H9 (cell line): ENCODE data around the gene IL20. TPM values are rescaled to one million over a fixed set of nuclear protein-coding genes. Genes with fewer than 3 reads are reported as not detected.
A peak's percentile ranks its signal among the peaks of the same experiment; 100 is the strongest.

ENCODE experiments used
- DNase-seq: peaks from one replicate; pipeline ENCODE4 v3.0.0-alpha.2; 2017
- H2AFZ ChIP-seq: one replicate; pipeline ENCODE4 v1.6.1; 2013; ENCODE audit warnings: mild to moderate bottlenecking, low read length, control low read depth, moderate library complexity
- H2AK5ac ChIP-seq: 2 replicates; pipeline ENCODE4 v1.6.1; 2013; ENCODE audit warnings: low read length, control low read depth, mixed read lengths; ENCODE audit not compliant: insufficient read length
- H2BK120ac ChIP-seq: one replicate; pipeline ENCODE4 v1.6.1; 2013; ENCODE audit warnings: low read depth, mild to moderate bottlenecking, low read length, control low read depth, inconsistent platforms; ENCODE audit not compliant: poor library complexity, severe bottlenecking
- H2BK12ac ChIP-seq: 2 replicates; pipeline ENCODE4 v1.6.1; 2013; ENCODE audit warnings: low read length, control low read depth, mixed read lengths, low read depth; ENCODE audit not compliant: insufficient read length
- H2BK15ac ChIP-seq: 2 replicates; pipeline ENCODE4 v1.6.1; 2013; ENCODE audit warnings: low read depth, low read length, control low read depth
- H2BK20ac ChIP-seq: one replicate; pipeline ENCODE4 v1.6.1; 2013; ENCODE audit warnings: low read depth, mild to moderate bottlenecking, low read length, control low read depth, inconsistent platforms; ENCODE audit not compliant: poor library complexity, severe bottlenecking
- H2BK5ac ChIP-seq: 2 replicates; pipeline ENCODE4 v1.6.1; 2013; ENCODE audit warnings: low read length, control low read depth, mixed read lengths; ENCODE audit not compliant: insufficient read length
- H3K14ac ChIP-seq: 2 replicates; pipeline ENCODE4 v1.6.1; 2013; ENCODE audit warnings: low read length, control low read depth; ENCODE audit not compliant: insufficient read depth
- H3K18ac ChIP-seq: 2 replicates; pipeline ENCODE4 v1.6.1; 2013; ENCODE audit warnings: low read depth, mild to moderate bottlenecking, mixed read lengths, low read length, control low read depth; ENCODE audit not compliant: insufficient read length
- H3K23ac ChIP-seq: 2 replicates; pipeline ENCODE4 v1.6.1; 2013; ENCODE audit warnings: low read length, control low read depth, mixed read lengths, low read depth; ENCODE audit not compliant: insufficient read length
- H3K23me2 ChIP-seq: 2 replicates; pipeline ENCODE4 v1.6.1; 2013; ENCODE audit warnings: low read depth, mild to moderate bottlenecking, mixed read lengths, low read length, control low read depth; ENCODE audit not compliant: insufficient read length, poor library complexity, severe bottlenecking
- H3K27ac ChIP-seq: 2 replicates; pipeline ENCODE4 v1.5.1; 2013; ENCODE audit warnings: low read length, control low read depth, mixed read lengths, low read depth; ENCODE audit not compliant: insufficient read length
- H3K27me3 ChIP-seq: 2 replicates; pipeline ENCODE4 v1.6.1; 2013; ENCODE audit warnings: low read length, control low read depth, inconsistent platforms; ENCODE audit not compliant: insufficient read depth
- H3K4ac ChIP-seq: 2 replicates; pipeline ENCODE4 v1.6.1; 2013; ENCODE audit warnings: low read depth, mild to moderate bottlenecking, control low read depth, inconsistent platforms, low read length, moderate library complexity
- H3K4me1 ChIP-seq: 2 replicates; pipeline ENCODE4 v1.6.1; 2013; ENCODE audit warnings: low read length, control low read depth, inconsistent platforms; ENCODE audit not compliant: insufficient read depth
- H3K4me2 ChIP-seq: 2 replicates; pipeline ENCODE4 v1.6.1; 2013; ENCODE audit warnings: low read length, control low read depth, mixed read lengths; ENCODE audit not compliant: insufficient read length, insufficient read depth
- H3K56ac ChIP-seq: 2 replicates; pipeline ENCODE4 v1.6.1; 2013; ENCODE audit warnings: low read depth, mild to moderate bottlenecking, mixed read lengths, low read length, control low read depth; ENCODE audit not compliant: insufficient read length
- H3K79me1 ChIP-seq: 2 replicates; pipeline ENCODE4 v1.6.1; 2013; ENCODE audit warnings: low read depth, mild to moderate bottlenecking, moderate library complexity, low read length, control low read depth, inconsistent platforms; ENCODE audit not compliant: insufficient read depth, poor library complexity, severe bottlenecking
- H3K79me2 ChIP-seq: 2 replicates; pipeline ENCODE4 v1.6.1; 2013; ENCODE audit warnings: low read length, control low read depth, inconsistent platforms; ENCODE audit not compliant: insufficient read depth
- H3K9ac ChIP-seq: 2 replicates; pipeline ENCODE4 v1.6.1; 2013; ENCODE audit warnings: low read length, control low read depth, mixed read lengths; ENCODE audit not compliant: insufficient read length; ENCODE audit errors: extremely low read depth
- H3K9me3 ChIP-seq: one replicate; pipeline ENCODE4 v1.6.1; 2013; ENCODE audit warnings: low read depth, low read length, inconsistent platforms; ENCODE audit not compliant: control insufficient read depth
- H3T11ph ChIP-seq: one replicate; pipeline ENCODE4 v1.6.1; 2013; ENCODE audit warnings: mild to moderate bottlenecking, low read length, control low read depth, inconsistent platforms
- H4K20me1 ChIP-seq: one replicate; pipeline ENCODE4 v1.6.1; 2013; ENCODE audit not compliant: control insufficient read depth, insufficient read length, insufficient read depth
- H4K5ac ChIP-seq: 2 replicates; pipeline ENCODE4 v1.6.1; 2013; ENCODE audit warnings: low read depth, mild to moderate bottlenecking, mixed read lengths, low read length, control low read depth; ENCODE audit not compliant: insufficient read length
- H4K8ac ChIP-seq: replicated peaks from 2 replicates; pipeline ENCODE4 v1.6.1; 2013; ENCODE audit warnings: low read length, control low read depth, mixed read lengths, low read depth; ENCODE audit not compliant: insufficient read length
- H4K91ac ChIP-seq: 2 replicates; pipeline ENCODE4 v1.6.1; 2013; ENCODE audit warnings: low read depth, mild to moderate bottlenecking, moderate library complexity, mixed read lengths, low read length, control low read depth; ENCODE audit not compliant: insufficient read length
- H3K27ac Mint-ChIP-seq, 3 experiments: 2 replicates in 2 of 3; 3 replicates in 1 of 3; pipeline ENCODE4 v1.8.0; 2020 to 2021; ENCODE audit warnings: mixed read lengths in 3 of 3, mild to moderate bottlenecking in 1 of 3, moderate library complexity in 1 of 3
- H3K27me3 Mint-ChIP-seq: 2 replicates; pipeline ENCODE4 v1.8.0; 2021; ENCODE audit warnings: low read depth, mild to moderate bottlenecking, moderate library complexity, mixed read lengths
- H3K36me3 Mint-ChIP-seq, 3 experiments: 2 replicates in 2 of 3; 3 replicates in 1 of 3; pipeline ENCODE4 v1.8.0; 2020 to 2021; ENCODE audit warnings: low read depth in 3 of 3, mixed read lengths in 3 of 3; ENCODE audit not compliant: insufficient read depth in 1 of 3
- H3K4me1 Mint-ChIP-seq, 2 experiments: 2 replicates each; pipeline ENCODE4 v1.8.0; 2020; ENCODE audit warnings: mixed read lengths in 2 of 2
- H3K4me3 Mint-ChIP-seq, 2 experiments: 2 replicates in 1 of 2; 3 replicates in 1 of 2; pipeline ENCODE4 v1.8.0; 2020 to 2021; ENCODE audit warnings: mild to moderate bottlenecking in 2 of 2, mixed read lengths in 2 of 2, moderate library complexity in 1 of 2
- H3K9me3 Mint-ChIP-seq, 2 experiments: 2 replicates in 1 of 2; 3 replicates in 1 of 2; pipeline ENCODE4 v1.8.0; 2020; ENCODE audit warnings: mild to moderate bottlenecking in 2 of 2, mixed read lengths in 2 of 2, moderate library complexity in 1 of 2
- WGBS: extraction: QIAGEN DNeasy Blood & Tissue Kit; methylation state at CpG from one replicate; pipeline ENCODE4 v1.1.7; 2013; ENCODE audit warnings: missing lambda C conversion rate, low lambda C conversion rate, mixed read lengths; ENCODE audit not compliant: insufficient read length; ENCODE audit errors: extremely low coverage; 5-methylcytosine and 5-hydroxymethylcytosine counted together
- total RNA-seq: library from RNA; stranded (reverse); gene quantifications from 2 replicates; pipeline ENCODE4 v1.2.1, GENCODE V29; 2021
- TF ChIP-seq, protein P1 (sequence below): fragments of 200-600 bp; sonication (generic); conservative IDR thresholded peaks from 3 replicates; pipeline ENCODE4 v1.8.0; 2021; ENCODE audit warnings: antibody characterized with exemption, mild to moderate bottlenecking

Gene IL20
- total RNA-seq, 1 experiment from 2014 or later = not detected

GRCh38 chr1:206907304-206907991, 42.0 kb downstream of the IL20 start:
- no peak overlapping the region for H3K23ac ChIP-seq
- Mint-ChIP-seq H3K9me3 (no peaks in the 10 kb centered on the region; a peak in 1 of 5 replicates), H3K4me1 (peaks cover 5 to 20% of the 10 kb centered on the region in 2 experiments), H3K27ac (no peak overlapping the region), H3K27me3 (peaks cover 62% of the 10 kb centered on the region), H3K4me3 (no peak overlapping the region; a peak in 1 of 5 replicates), H3K36me3 (no peaks in the 10 kb centered on the region; a peak in 1 of 7 replicates)
- 0 out of 2 replicates have a peak, but pooled peaks cover 3% of the 10 kb centered on the region for H3K4me1 ChIP-seq
- H2AK5ac ChIP-seq = no peak overlapping the region
- no peak overlapping the region for H2BK120ac ChIP-seq
- no peak overlapping the region for H2BK5ac ChIP-seq
- no peaks in the 10 kb centered on the region for H3K79me1 ChIP-seq
- H3K4me2 ChIP-seq = no peak overlapping the region
- H3K4ac ChIP-seq = no peak overlapping the region
- H2BK12ac ChIP-seq = no peak overlapping the region
- no peaks in the 10 kb centered on the region for H4K20me1 ChIP-seq
- H2AFZ ChIP-seq = no peak overlapping the region
- no peak overlapping the region for H4K5ac ChIP-seq
- no peak overlapping the region for H4K8ac ChIP-seq
- DNase-seq = peak; percentile 54
- H3K9ac ChIP-seq = no peak overlapping the region
- H3K79me2 ChIP-seq = no peaks in the 10 kb centered on the region
- no peak overlapping the region for H3K18ac ChIP-seq
- no peak overlapping the region for H4K91ac ChIP-seq
- TF ChIP-seq, protein P1, sequence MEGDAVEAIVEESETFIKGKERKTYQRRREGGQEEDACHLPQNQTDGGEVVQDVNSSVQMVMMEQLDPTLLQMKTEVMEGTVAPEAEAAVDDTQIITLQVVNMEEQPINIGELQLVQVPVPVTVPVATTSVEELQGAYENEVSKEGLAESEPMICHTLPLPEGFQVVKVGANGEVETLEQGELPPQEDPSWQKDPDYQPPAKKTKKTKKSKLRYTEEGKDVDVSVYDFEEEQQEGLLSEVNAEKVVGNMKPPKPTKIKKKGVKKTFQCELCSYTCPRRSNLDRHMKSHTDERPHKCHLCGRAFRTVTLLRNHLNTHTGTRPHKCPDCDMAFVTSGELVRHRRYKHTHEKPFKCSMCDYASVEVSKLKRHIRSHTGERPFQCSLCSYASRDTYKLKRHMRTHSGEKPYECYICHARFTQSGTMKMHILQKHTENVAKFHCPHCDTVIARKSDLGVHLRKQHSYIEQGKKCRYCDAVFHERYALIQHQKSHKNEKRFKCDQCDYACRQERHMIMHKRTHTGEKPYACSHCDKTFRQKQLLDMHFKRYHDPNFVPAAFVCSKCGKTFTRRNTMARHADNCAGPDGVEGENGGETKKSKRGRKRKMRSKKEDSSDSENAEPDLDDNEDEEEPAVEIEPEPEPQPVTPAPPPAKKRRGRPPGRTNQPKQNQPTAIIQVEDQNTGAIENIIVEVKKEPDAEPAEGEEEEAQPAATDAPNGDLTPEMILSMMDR = peak; percentile 59
- H3K56ac ChIP-seq = no peak overlapping the region
- no peak overlapping the region for H3T11ph ChIP-seq
- H3K27me3 ChIP-seq = peaks cover 11% of the 10 kb centered on the region; the same call in 1 of the 2 replicates
- H3K27ac ChIP-seq = no peak overlapping the region
- H3K9me3 ChIP-seq = no peaks in the 10 kb centered on the region
- no peak overlapping the region for H2BK20ac ChIP-seq
- peaks cover 6% of the 10 kb centered on the region for H3K23me2 ChIP-seq
- H2BK15ac ChIP-seq = no peak overlapping the region
- H3K14ac ChIP-seq = no peak overlapping the region
- WGBS = no CpG with 5 or more reads among the region's 23 CpGs
